ENCODE results near the gene MIPEP. TPM values are rescaled to one million over a fixed set of nuclear protein-coding genes. Genes with fewer than 3 reads are reported as not detected.

Gene MIPEP
- total RNA-seq, 1 donor from 2014 or later: 14.0 TPM

GRCh38 chr13:23758798-23759527 is 130.2 kb downstream of the MIPEP start:
- H3K9me3 Mint-ChIP-seq (ENCODE audit: unreplicated experiment): no peaks in the 10 kb centered on the region
- H3K4me1 Mint-ChIP-seq (ENCODE audit: unreplicated experiment): peaks cover 13% of the 10 kb centered on the region
- H3K4me3 Mint-ChIP-seq (ENCODE audit: unreplicated experiment): no peak overlapping the region
- no peaks in the 10 kb centered on the region for H3K27me3 Mint-ChIP-seq (ENCODE audit: unreplicated experiment)
- no peak overlapping the region for H3K27ac Mint-ChIP-seq (ENCODE audit: unreplicated experiment)
- no peak for DNase-seq (ENCODE audit: extremely low spot score, unreplicated experiment)
- H3K36me3 Mint-ChIP-seq (ENCODE audit: unreplicated experiment): no peaks in the 10 kb centered on the region
- no peak for TF ChIP-seq CTCF (IDR thresholded peaks at IDR 0.05)

GRCh38 chr13:23754997-23755396 is 134.2 kb downstream of the MIPEP start:
- DNase-seq (ENCODE audit: extremely low spot score, unreplicated experiment): no peak
- Mint-ChIP-seq H3K27ac (ENCODE audit: unreplicated experiment) (peak overlapping the region; percentile 76), H3K36me3 (ENCODE audit: unreplicated experiment) (peaks cover 6% of the 10 kb centered on the region), H3K27me3 (ENCODE audit: unreplicated experiment) (no peaks in the 10 kb centered on the region), H3K4me1 (ENCODE audit: unreplicated experiment) (peaks cover 36% of the 10 kb centered on the region), H3K9me3 (ENCODE audit: unreplicated experiment) (no peaks in the 10 kb centered on the region), H3K4me3 (ENCODE audit: unreplicated experiment) (no peak overlapping the region)
- no peak for TF ChIP-seq CTCF (IDR thresholded peaks at IDR 0.05)

- no peak for TF ChIP-seq CTCF (IDR thresholded peaks at IDR 0.05)
- Mint-ChIP-seq H3K4me1 (ENCODE audit: unreplicated experiment) (peaks cover 36% of the 10 kb centered on the region), H3K36me3 (ENCODE audit: unreplicated experiment) (peaks cover 6% of the 10 kb centered on the region), H3K27ac (ENCODE audit: unreplicated experiment) (peak overlapping the region; percentile 76), H3K9me3 (ENCODE audit: unreplicated experiment) (no peaks in the 10 kb centered on the region), H3K27me3 (ENCODE audit: unreplicated experiment) (no peaks in the 10 kb centered on the region), H3K4me3 (ENCODE audit: unreplicated experiment) (no peak overlapping the region)
- DNase-seq (ENCODE audit: extremely low spot score, unreplicated experiment): no peak
Measured at GRCh38 chr13:23754506-23754905, 134.7 kb downstream of the MIPEP start.

GRCh38 chr13:23753458-23753857 is 135.7 kb downstream of the MIPEP start:
- H3K27ac Mint-ChIP-seq (ENCODE audit: unreplicated experiment): peak overlapping the region; percentile 72
- no peak overlapping the region for H3K4me3 Mint-ChIP-seq (ENCODE audit: unreplicated experiment)
- H3K9me3 Mint-ChIP-seq (ENCODE audit: unreplicated experiment): no peaks in the 10 kb centered on the region
- peaks cover 36% of the 10 kb centered on the region for H3K4me1 Mint-ChIP-seq (ENCODE audit: unreplicated experiment)
- no peaks in the 10 kb centered on the region for H3K27me3 Mint-ChIP-seq (ENCODE audit: unreplicated experiment)
- H3K36me3 Mint-ChIP-seq (ENCODE audit: unreplicated experiment): peaks cover 6% of the 10 kb centered on the region
- no peak for DNase-seq (ENCODE audit: extremely low spot score, unreplicated experiment)
- no peak for TF ChIP-seq CTCF (IDR thresholded peaks at IDR 0.05)

GRCh38 chr13:23752111-23753001 is 136.8 kb downstream of the MIPEP start:
- no peak for DNase-seq (ENCODE audit: extremely low spot score, unreplicated experiment)
- peaks cover 36% of the 10 kb centered on the region for H3K4me1 Mint-ChIP-seq (ENCODE audit: unreplicated experiment)
- no peaks in the 10 kb centered on the region for H3K9me3 Mint-ChIP-seq (ENCODE audit: unreplicated experiment)
- peak overlapping the region; percentile 31 for H3K27ac Mint-ChIP-seq (ENCODE audit: unreplicated experiment)
- no peak for TF ChIP-seq CTCF (IDR thresholded peaks at IDR 0.05)
- no peaks in the 10 kb centered on the region for H3K27me3 Mint-ChIP-seq (ENCODE audit: unreplicated experiment)
- peaks cover 6% of the 10 kb centered on the region for H3K36me3 Mint-ChIP-seq (ENCODE audit: unreplicated experiment)
- no peak overlapping the region for H3K4me3 Mint-ChIP-seq (ENCODE audit: unreplicated experiment)
